Stimulated activated CD8-positive, alpha-beta memory T cell treated with anti-CD3 and anti-CD28 coated beads, Interleukin-15, amount 100 ng/mL, for 1 hour (primary cell): Measurements from ENCODE around the gene MCM5.
"Not testable (repeated sequence)": the region's sequence is repeated elsewhere in the genome, so short reads cannot be mapped to it uniquely, and the experiment has no call there.

ENCODE experiments used
- DNase-seq: peaks from one replicate; pipeline ENCODE4 v3.0.0-alpha.2; 2020; ENCODE audit warnings: low read depth

MCM5 gene

DNA sequence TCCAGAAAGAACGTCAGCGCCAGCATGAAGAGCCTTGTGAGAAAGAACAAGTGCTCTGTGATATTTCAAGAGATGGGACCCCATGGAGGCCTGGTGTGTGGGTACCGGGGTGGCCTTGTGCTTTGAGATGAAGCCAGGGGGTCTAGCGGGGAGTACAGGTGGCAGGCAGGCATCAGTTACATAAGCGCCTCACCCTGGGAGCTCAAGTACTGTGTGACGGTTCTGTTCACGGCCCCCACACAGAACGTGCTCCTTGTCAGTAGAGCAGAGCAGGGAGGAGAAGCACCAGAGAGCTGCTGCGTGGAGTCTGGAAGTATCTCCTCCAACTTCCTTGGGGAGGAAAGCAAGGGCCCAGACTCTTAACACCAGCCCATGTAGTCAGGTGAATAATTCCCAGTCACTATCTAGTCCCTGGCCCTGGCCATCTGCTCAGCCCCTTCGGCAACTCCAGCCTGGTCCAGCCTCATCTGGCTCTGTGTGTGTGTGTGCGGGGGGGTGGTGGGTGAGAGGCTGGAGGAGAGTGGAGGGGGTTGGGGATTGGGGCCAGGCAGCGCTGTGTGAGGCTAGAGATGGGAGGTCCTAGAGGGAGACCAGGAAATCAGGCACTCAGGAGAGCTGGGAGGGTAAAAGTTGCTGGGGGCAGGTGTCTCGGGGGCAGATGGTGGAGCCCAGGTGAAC, 32.4 kb downstream of the MCM5 start:
- DNase-seq = no peak

DNA sequence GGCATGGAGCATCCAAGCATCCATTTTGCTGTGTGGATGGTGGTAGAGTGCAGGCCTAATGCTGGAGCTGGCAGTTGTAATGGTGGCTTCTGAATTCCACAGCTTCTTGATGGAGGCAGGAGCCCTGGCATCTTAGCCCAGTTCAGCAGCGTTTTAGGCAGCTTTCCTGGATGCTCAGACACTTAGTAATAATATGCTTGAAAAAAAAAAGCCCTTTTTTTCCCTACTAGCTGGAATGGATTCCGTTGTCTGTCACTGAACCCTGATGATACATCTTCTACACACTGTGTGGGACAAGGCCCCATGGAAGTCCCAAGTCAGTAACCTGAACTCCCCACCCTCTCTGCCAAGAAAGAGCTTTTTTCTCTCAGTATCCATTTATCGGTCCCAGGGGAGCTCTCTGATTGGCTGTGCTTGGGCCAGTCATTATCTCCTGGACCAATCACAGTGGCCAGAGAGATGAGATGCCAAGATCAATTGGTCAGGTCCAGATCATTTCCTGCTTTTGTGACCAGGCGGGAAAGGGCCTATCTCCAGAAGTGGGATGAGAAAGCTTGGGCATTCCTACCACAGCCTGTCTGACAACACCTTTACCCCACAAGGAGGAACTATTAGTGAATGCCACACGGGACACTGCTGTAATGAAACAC, 34.2 kb downstream of the MCM5 start:
- no peak for DNase-seq

DNA sequence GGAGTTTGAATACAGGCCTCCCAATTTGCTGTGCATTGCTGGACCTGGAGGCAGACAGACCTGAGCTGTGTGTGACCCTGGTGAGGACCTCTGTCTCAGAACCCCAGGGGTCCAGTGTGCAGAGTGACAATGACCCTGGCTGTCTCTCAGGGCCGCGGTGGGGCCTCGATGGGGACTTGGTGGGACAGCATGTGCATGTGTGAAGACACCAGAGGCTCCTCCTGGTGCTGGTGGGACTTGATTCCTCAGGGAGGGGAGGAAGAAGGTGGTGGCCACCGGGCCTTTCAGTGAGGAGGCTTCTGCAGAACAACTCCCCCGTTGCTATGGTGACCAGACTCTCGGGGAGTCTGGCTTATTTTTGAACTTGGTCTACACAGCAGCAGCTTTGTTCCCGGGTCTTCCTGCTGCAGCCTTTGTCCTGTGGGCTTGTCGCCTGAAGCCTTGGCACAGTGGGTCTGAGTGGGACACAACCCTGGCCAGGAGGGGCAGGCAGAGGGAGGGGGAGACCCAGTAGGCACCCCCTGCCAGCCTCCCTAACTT, 35.3 kb downstream of the MCM5 start:
- no peak for DNase-seq

DNA sequence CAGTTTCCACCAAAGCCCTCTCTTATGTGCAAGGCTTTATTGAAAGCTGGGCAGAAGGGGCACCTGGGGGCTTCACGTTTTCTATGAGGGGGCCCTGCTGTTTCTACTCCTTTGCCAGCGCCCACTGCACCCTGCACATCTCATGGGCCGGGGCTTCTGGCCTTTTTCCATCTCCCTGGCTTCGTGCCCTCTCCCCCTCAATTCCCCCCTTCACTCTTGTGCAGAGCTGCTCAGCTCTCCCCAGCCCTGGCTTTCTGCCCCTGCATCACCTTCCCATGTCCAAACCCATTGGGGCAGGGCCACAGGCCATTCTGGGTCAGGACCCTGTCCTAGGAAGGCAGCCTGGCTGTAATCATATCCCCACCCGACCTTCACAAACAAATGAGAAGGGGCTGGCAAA, 36.5 kb downstream of the MCM5 start:
- no peak for DNase-seq

DNA sequence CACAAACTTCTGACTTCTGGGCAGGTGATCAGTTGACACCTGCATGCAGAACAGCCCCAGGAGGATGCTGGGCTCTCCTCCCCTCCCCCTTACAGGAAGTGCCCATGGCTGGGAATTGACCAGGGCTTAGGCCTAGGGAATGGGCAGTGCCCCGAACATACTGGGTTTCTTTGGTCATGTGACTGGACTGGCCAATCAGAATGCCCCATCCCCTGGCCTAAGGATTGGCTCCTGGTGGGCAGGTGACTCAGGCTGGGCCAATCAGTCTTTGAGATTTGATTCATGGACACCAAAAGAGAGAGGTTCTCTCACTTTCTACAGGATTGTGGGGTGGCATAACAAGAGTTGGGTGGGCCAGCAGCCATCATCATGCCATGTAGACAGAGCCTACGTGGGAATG, 37.1 kb downstream of the MCM5 start:
- DNase-seq = no peak

DNA sequence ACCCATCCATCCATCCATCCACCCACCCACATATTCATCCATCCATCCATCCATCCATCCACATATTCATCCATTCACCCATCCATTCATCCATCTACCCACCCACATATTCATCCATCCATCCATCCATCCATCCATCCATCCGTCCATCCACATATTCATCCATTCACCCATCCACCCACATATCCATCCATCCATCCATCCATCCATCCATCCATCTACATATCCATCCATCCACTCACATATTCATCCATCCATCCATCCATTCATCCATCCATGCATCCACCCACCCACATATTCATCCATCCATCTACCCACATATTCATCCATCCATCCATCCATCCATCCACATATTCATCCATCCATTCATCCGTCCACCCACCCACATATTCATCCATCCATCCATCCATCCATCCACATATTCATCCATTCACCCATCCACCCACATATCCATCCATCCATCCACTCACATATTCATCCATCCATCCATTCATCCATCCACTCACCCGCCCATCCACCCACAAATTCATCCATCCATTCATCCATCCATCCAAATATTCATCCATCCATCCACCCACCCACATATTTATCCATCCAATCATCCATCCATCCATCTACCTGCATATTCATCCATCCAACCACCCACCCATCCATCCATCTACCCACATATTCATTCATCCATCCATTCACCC, 38.9 kb downstream of the MCM5 start:
- not testable (repeated sequence) for DNase-seq

DNA sequence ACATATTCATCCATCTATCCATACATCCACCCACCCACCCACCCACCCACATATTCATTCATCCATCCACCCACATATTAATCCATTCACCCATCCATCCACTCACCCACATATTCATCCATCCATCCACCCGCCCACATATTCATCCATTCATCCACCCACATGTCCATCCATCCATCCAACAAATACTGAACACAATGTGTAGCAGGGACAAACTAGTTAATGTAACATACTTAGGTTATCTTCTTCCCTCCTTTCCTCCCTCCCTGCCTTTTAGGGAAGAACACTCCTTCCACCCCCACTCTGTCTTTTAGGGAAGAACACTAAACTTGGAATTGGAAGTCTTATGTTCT, 39.4 kb downstream of the MCM5 start:
- DNase-seq = no peak

DNA sequence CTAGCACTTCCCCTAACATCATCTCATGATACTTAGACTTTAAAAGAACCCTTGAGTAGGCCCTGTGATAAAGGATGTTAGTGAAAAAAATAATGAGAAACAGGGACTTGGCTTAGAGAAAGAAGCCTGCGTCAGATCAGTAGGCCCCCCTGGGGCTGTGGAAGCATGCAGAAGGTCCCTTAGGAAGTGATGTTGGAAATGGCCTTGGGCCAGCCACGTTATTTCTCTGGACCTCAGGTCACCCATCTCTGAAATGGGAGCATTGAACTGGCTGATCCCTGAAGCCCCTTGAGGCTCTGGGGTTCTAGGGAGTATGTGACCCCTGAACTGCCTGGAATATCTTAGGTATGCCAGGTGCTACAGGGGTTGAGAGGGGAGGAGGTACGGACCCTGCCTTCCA, 40.2 kb downstream of the MCM5 start:
- DNase-seq = no peak

DNA sequence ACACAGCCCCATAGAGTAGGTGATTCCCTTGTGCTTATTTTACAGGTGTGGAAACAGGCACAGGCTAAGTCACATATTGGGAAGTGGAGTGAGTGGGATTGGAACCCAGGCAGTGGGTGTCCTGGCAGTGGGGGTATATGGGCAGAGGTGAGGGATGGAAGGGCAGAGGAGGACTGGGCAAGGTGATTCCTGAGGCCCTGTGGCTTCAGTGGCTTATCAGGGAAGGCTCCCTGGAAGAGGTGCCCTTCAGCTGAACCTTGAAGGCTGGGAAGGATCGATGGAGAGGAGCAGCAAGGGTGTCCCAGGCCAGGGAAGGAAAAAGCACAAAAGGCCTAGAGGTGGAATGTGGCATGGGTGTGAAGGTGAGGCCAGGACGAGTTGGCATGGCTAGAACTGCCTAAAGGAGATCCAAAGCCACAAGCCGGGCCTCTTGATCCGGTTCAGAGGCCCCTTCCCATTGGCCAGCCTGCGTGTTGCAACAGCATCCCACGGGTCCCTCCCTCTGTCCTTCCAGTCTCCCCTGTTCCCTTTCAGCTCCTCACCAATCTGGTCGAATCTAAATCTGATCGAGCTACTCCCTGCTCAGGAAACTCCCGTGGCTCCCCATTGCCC, 41.7 kb downstream of the MCM5 start:
- no peak for DNase-seq

DNA sequence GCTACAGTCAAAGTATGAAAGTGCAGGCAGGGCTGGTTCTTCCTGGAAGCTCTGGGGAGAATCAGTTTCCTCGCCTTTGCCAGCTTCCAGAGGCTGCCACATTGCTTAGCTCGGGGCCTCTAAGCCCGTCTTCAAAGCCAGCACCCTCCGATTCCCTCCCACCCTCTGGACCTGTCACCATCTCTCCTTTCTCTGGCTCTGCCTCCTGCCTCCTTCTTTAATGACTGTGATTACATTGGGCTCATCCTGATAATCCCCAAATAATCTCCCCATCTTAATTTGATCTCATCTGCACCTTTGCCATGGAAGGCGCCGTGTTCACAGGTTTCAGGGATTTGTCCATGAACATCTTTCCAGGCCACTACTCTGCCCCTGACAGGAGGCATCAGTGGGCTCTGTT, 42.5 kb downstream of the MCM5 start:
- DNase-seq = no peak

DNA sequence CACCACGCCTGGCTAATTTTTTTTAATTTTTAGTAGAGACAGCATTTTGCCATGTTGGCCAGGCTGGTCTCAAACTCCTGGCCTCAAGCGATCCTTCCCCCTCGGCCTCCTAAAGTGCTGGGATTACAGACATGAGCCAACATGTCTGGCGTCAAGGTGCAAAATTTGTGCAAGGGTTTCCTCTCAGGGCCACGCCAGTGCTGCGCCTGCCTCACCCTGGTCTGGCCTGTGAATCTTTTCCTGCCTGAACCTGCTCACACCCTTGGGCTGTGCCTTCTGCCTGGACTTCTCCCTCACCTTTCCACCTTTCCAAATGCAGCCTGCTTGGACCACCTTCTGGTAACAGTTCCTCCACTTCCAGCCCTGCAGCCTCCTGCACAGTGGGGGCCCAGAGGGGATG, 43.4 kb downstream of the MCM5 start:
- no peak for DNase-seq

DNA sequence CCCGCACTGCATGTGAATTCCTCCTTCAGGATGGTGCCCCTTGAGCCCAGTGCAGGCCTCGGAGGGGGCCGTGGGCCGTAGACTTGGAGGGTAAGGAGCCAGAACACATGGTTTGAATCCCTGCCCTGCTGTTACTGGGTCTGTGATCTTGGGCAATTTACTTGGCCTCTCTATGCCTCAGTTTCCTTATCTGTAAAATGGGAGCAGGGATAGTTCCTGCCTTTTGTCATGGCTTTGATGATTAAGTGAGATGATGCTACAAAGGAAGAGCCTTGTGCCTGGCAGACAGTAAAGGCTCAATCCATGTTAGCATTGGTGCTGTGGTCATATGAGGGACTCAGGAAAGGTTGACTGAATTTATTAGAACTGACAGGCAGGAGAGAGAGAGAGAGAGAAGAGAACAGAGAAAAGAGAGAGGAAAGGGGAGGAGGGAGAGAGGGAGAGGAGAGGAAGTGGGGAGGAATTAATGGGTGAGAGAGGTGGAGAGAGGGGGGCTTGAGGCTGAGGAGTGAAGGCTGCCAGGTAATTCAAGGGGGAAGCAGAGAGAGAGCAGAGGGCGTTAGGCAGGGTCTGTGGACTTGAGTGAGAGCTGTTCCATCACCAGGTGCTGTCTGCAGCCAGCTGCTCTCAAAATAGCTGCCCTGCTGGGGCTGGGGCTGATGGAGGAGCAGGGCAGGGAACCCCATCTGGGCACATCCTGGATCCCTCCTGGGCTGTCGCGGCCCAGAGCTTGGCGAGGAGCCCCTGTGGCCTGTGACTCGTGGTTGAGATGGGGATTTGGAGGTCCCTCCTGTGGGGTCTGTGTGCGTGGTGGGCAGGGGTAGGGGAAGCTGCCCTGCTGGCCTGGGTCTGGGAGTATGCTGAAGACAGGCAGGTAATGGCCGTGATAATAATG, 44.1 kb downstream of the MCM5 start:
- no peak for DNase-seq

DNA sequence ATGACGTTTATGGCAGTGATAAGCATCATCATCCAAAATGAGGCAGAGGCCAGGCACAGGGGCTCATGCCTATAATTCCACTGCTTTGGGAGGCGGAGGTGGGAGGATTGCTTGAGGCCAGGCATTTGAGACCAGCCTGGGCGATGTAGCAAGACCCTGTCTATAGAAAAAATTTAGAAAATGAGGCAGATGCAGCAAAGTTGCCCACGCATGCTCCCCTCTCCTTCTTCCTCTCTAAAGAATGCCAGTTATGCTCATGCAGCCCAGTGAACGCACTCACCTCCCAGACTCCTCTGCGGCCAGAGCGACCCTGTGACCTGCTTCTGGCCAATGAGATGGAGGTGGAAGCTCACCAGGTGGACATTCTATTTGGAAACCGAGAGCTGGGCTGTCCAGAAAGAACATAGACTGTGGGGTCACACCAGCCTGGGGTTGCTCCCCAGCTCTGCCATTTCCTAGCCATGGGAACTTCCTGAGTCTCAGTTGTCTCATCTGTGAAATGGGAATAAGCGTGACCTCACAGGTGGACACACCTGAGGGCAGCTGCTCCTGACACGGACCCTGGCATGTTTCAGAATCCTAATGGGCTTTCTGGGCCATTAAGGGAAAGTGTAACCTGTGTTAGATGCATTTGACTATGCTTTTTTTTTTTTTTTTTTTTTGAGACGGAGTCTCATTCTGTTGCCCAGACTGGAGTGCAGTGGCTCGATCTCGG, 44.9 kb downstream of the MCM5 start:
- no peak for DNase-seq

DNA sequence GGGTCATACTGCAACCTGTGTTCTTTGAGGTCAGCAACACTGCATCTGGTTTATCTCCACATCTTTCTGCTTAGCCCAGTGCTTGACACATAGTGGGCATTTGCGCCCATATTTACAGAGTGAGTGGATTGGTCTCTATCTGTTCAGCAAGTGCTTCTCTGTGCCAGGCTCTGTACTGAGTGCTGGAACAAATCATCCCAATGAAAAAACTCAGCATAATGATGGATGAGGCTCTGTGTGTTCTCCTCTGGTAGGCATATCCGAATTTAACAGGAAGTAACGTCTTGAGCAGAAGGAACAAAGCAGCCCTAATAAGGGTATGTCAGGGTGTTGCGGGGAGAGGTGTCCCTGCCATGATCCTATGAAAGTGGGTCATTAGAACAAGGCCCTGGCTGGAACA, 46.0 kb downstream of the MCM5 start:
- DNase-seq = no peak

DNA sequence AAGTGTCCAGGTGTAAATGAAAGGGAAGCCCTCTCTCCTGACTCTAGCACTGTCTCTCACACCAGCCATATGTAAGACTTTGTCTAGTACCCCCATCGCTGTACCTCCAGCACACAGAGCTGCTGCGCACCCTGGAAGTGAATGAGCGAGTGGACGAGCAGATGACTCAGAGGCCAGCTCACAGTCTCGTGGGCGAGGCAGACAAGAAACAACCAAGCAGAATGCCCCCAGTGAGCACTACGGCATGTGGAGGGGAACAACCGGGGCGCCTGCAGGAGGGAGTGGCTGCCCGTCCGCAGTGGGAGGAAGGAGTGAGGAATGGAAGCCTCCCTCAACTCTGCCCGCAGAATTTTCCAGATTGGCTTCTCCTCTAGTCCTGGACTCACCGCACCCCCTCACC, 46.4 kb downstream of the MCM5 start:
- DNase-seq = no peak

DNA sequence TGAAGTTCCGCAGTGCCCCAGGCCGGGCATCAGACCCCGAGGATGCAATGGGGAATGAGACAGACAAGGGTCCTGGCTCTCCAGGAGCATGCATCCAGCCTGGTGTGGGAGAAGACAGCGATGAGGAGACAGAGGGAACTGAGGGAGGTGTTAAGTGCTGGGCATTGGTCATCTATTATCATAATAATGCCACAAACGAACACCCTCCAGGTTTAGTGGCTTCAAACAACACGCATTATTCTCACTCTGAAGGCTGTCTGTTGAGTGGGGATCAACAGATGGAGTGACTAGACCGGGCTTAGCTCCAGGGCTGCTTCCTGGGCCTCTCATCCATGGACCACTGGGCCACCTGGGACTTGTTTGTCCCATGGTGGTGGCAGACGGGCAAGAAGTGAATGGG, 48.6 kb downstream of the MCM5 start:
- no peak for DNase-seq

DNA sequence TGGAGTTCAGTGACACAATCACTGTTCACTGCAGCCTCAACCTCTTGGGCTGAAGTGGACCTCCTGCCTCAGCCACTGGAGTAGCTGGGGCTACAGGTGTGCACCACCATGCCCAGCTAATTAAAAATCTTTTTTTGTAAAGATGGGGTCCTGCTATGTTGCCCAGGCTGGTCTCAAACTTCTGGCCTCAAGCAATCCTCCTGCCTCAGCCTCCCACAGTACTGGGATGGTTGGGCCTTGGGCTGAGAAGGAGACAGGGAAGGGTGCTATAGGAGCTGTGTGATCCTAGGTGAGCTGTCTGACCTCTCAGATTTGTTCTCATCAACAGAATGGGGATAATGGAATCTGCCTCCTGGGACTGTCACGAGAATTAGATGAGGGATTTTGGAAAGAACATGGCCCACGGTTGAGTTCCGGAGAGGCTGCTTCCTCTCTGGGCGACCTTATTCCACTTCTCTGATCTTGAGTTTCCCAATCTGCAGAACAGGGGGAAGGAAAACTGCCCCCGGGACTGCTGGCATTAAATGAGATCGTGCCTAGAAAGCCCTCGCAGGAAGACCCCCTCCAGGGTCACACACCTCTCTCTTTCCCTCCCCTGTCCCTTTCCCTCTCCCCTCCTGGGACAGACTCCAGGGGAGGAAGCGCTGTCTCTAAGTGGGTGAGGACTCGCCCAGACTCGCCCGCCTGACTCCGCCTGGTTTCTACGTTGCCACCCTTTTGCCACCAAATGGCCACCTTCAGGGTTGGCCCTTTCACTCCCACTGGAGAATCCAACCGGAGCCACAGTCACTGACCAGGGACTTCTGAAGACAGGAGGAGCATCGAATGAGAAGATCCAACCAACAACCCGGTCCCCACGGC, 50.1 kb downstream of the MCM5 start:
- DNase-seq = no peak

DNA sequence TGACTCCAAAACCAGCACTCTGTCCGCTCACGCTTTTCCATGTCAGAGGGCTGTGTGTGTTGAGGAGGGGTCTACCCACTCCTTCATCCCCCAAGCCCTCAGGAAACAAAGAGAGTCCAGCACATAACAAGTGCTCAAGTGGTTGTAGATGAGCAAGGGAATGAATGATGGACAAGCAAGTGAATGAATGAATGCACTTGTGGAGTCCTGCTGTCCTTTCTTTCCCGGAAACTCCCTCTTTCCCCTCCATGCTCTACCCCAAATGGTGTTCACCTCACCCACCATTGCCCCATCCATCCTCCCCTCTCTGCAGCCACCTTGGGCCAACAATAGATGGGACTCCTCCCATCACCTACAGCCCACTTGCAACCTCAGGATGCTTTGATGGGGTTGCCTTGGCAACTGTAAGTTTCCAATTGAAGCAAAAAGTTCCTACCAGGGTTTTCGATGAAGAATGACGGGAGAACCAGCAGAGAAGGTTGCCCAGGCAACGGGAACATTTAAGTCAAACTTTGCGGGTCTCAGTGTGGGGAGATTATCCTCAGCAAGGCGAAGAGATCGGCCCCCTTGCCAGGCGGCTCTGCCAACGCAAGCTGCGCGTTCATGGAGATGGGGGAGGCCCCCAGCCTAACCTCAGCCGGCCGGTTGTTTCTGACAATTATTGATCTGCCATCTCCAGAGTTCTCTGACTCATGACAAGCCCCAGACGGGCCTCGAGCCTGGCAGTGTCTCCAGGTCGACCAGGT, 51.1 kb downstream of the MCM5 start:
- no peak for DNase-seq

DNA sequence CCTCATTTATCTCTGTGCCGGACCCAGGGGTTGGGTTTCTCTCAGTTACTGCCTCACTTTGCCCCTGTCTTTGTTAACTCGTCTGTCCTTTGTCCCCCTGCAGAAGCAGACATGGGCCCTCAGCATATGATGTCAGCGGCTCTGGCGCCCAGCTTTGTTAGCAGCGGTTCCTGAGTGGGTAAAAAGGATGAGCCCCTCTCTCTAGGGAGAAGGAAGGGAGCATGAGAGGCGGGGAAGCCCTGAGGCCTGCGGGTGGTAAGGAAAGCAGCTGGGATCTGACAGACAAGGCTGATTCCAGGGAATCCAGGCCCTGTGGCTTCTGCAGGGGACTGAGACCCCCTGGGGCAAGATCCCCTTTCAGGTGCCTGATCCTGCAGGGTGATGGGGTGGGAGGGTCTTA, 51.7 kb downstream of the MCM5 start:
- DNase-seq = no peak

DNA sequence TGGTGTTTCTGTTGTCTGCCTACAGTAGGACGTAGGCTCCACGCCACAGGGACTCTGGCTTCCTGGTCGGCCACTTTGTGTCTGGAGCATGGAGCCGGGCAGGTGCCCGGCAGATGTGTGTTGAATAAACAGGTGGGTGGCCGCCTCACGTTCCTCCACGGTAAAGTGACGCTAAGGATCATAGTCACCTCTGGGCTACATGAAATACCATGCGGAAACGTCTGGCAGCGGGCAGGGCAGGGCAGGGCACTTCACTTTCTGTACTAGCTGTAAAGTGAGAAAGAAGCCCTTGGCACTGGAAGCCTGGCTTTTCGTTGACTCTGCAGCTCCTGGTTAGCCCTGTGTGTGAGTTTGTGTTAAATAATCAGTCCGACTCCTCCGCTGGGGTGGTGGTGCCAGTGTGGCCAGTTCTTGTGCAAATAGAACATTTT, 52.4 kb downstream of the MCM5 start:
- DNase-seq = no peak
